ENCODE data around the gene LMO1.

LMO1 gene

DNA sequence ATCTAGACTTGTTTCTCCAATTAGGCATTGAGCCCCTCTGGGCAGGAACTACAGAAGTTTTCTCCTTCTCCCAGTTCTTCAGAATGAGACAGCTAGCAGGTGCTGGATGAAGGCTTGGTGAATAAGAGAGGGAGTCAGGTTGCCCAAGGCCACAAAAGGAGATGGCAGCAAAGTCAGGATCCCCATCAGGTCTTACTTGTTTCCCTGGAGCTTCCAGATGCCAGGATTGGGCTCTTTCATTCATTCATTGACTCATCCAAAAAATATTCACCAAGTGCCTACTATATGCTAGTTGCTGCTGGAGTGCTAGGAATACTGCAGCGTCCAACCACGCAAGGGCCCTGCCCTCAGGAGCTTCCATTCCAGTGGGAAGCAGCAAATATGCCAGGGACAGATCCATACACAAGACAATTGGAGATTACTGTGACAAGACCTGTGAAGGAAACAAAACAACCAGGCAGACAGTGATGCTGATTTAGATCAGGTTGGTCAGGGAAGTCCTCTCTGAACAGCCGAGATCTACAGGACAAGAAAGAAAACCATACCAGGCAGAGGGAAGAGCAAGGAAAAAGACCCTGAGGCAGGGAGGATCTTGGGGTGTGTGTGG, 24.6 kb upstream of the LMO1 start:
- no peak for DNase-seq

DNA sequence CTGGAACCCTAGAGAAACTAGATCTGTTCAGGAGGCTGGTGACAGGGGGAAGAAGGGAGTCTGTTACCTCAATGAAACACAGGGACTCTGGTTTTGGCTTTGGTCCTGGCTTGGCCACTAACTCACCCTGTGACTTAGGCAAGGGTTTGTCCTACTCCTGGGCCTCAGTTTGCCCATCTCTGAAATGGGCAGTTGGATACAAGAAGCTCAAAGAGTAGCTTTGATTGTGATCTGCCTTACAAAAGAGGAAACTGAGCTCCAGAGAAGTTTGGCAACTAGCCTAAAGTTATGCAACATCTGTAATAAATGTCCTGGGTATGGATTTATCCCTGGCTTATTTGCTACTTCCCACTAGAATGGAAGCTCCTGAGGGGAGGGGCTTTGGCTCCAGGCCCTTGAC, 24.0 kb upstream of the LMO1 start:
- no peak for DNase-seq

DNA sequence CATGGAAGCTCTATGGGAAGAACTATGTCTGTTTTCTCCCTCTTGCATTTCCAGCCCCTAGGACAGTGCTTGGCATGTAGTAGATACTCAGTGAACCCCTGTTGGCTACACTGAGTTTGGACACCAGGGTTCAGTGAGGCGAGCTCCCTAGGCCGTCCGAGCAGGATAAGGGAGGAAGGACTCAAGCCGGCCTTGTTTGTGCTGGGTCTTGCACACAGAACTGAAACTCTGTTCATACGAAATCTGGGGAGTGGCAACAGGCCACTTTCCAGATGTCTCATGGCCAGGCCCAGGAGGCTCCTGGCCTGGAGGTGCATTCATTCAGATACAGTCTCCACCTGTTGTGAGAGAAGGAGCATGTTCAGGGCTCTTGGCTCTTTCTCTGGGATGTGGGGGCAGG, 23.6 kb upstream of the LMO1 start:
- DNase-seq: no peak

DNA sequence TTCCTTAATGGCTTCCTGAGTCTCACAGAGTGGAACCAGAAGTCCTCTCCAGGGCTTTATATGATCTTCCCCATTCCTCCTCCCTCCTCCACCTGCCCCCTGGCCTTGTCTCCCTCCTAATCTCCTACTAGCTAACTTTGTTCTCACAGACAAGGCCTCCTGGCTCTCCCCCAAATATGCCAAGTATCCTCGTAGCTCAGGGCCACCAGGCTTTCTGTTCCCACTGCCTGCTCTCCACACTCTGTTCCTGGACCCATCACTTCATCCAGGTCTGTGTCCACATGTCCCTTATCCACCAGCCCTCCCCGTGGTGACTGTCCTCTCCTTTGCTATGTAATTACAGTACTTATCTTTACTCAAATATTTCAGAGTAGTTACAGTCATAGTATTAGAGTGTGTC, 23.2 kb upstream of the LMO1 start:
- DNase-seq: no peak

DNA sequence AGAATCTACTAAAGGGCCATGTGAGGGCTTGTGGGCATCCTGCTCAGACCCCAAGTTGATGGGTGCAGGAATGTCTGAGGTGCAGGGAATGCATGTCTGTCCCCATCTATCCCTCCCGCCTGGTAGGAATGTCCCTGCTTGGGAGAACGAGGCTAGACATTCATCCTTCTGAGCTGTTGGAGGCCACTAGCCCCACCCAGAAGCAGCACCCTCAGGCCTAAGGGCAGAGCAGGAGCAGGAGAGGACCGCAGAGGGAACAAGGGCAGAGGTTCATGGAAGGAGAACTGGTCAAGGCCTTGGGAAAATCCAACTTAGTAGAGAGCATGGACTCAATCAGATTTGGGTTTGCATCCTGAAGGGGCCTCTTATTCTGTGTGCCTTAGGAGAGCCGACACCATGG, 22.1 kb upstream of the LMO1 start:
- no peak for DNase-seq

DNA sequence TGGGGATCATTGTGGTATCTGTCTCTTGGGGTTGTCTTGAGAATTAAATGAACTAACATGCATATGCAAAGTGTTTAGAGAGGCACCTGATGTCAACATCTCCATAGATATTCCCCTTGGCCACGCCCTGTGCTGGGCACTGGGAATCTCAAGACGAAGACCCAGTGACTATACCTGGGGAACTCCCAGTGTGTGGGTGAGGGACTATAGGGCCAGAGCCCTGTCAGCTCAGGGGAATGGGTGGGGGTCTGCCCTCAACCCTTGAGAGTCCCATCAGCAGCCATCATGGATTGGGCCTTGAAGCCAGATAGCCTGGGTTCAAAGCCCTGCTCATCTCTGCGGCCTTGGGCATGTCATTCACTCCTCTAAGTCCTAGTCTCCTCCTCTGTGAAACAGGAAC, 21.6 kb upstream of the LMO1 start:
- no peak for DNase-seq

DNA sequence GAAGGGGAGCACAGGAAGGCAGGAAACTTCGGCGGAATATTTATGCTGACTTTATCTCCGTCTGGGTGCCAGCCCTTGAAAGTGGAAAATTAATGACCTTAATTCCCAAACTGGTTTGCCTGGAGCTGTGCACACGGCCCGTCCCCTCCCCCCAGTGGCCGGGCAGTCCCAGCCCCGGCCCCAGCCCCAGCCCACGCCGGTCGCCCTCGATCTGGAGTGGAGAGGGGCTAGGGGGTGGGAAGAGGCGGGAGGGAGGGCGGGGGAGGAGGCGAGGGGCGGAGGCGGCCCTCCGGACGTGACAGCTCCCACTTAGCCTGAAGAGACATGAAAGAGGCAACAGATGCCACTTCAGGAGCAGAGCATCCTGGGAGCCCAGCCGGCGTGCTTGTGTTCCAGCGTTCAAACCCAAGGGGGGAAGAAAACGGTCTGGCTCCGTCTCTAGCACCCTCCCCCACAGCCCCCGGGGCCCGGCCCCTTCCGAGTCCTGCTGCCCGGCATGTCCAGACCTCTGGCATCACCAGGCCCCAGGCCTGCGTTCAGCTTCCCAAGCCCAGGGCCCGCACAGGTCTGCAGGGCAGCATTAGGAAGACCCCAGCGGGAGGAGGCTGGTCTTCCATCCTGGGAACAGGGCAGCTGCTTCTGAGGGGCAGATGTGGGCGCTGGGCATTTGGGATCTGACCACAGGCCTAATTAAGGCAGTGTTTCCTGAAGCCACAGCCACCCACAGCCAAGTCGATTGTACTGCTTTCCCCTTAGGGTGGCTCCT, 20.0 kb upstream of the LMO1 start:
- DNase-seq: no peak

DNA sequence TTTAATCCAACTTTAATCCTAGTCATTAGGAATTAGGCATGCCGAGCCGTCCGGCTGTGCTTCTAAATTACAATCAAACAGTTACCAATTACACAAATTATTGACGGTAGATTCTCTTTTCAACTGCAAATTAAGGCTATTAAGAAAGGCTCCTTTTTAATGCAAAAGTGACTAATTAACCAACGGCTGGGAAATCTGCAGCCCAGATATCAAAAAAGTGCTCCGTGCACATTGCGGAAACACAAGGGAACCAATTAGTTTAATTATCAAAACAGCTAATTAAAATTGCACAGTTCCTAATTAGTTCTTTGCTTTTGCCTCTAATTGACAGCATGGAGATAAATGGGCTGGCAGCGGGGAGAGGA, 19.4 kb upstream of the LMO1 start:
- no peak for DNase-seq

DNA sequence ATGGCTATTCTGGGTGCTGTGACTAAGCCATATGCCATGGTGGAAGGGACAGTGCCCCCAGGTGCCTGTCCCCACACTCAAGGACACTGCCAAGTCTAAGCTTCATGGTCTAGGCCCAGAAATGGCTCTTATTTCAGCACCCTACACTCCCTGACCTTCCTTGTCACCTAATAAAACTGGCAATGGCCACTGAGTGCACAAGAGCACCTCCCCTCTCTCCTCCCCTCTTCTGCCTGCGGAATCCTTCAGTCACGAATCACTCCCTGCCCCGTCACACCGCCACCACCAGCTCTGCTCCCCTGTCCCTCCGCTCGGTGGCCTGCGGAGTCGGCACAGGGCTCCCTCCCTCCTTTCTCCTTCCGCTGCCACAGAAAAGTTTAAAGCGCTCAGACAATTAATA, 19.0 kb upstream of the LMO1 start:
- no peak for DNase-seq

DNA sequence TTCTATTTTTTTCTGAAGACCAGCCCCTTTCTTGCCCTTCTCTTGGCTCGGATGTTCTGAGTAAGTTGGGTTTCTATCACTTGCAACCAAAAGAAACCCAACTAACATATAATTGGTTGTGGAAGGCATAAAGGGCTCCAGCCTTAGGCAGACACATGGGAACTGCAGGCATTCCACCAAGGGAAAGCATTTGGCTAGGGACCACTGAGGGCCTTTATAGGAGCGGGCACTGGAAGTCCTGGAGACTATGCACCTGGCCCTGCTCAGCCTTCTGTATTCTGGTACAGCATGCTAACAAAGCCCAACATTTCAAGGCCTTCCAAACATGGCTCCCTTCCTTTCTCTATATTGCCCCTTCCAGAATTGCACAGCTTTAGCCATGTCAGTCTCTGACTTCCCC, 17.6 kb upstream of the LMO1 start:
- DNase-seq: no peak

DNA sequence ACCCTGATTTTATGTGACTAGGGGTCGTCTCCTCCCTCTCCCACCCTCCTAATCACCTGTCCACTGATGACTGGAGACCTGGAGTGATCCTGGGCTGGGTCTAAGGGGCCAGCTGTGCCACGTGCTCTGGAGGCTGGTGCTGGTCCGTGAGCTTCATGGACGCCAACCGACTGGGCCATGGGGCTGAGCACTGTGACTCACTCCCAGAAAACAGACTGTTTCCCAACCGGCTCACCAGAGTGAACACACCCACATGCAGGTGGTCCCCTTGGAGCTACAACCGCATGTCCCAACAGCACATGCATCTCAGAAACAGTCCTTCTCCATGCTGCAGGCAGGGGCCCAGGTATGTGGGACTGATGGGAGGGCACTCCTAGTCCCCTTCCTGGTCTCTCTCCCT, 14.0 kb upstream of the LMO1 start:
- no peak for DNase-seq

DNA sequence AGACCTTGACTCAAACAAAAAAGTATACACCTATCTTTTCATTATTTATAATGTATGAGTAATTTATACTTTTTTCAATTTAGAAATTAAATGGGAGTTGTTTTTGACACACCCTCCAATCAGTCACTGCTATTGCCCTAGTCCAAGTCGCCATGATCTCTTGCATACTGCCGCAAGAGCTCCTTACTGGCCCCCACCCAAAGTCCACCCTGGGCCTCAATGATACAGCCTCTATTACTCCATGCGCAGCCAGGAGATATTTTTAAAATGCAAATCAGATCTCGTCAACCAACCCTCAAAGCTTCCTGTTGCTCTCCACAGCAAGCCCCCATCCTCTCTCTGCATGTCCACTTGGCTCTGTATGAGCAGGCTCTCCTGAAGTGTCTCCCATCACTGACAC, 12.8 kb upstream of the LMO1 start:
- DNase-seq: no peak

DNA sequence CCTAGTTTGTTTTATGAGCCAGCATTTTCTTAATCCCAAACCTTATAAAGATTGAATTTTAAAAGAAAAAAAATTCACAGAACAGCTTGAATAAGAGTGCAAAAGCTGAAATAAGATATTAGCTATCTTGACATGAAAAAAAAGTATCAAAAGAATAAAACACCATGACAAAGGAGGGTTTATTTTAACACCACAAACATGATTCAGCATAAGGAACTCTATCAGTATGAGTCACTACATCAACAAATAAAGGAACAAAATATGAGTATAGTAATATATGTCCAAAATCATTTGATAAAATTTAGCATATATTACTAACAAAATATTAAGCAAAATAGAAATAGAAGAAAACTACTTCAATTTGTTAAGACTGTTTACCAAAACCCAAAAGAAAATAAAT, 9.6 kb upstream of the LMO1 start:
- DNase-seq: no peak

DNA sequence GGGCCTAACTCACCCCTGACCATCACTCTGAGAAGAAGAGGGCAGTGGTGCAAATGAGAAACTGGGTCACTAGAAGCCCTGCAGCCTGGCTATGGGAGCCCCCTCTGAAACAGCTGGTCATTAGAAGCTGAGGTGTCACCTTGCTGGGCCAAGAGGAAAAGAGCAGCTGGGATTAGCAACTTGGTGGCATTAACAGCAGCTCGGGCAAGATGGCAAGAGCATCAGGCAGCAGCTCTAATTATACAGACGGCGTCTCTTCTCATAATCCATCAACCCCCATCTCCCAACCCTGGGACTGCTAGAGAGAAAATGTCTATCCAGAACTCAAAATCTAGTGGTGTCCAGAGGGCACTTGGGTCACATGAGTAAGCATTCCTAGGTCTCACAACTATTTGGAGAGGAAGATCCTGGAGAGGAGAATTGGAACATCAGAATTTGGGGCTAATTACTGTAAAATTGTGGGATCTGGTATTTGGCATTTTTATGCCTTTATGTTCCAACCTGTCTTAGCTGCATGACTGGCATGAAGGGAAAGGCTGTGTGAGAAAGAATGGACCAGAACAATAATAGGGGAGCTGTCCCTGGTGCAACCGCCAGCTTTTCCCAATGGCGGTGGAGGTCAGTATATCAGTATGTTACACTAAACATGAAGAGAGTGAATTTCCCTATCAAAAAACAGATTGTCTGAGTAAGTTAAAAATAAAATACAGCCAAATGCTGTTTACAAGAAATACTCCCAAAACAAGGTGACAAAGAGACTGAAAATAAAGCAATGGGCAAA, 7.6 kb upstream of the LMO1 start:
- no peak for DNase-seq

DNA sequence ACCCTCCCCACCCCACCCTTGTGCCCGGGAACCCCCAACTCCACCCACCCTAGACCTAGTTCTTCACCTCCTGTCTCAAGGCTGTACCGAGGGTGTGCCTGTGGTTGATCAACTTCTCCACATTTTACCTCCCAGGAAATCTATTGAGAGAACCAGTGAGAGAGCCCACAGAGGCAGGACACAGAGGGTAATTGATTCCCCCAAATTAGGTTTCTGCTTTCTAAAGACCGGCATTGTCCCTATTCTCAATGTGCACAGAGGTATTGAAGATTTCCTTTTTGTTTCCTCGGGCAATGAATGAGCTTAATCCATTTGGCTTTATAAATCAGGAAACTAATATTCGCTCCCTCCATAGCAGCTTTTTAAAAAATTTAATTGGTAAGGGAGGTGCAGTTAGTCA, 6.0 kb upstream of the LMO1 start:
- no peak for DNase-seq

DNA sequence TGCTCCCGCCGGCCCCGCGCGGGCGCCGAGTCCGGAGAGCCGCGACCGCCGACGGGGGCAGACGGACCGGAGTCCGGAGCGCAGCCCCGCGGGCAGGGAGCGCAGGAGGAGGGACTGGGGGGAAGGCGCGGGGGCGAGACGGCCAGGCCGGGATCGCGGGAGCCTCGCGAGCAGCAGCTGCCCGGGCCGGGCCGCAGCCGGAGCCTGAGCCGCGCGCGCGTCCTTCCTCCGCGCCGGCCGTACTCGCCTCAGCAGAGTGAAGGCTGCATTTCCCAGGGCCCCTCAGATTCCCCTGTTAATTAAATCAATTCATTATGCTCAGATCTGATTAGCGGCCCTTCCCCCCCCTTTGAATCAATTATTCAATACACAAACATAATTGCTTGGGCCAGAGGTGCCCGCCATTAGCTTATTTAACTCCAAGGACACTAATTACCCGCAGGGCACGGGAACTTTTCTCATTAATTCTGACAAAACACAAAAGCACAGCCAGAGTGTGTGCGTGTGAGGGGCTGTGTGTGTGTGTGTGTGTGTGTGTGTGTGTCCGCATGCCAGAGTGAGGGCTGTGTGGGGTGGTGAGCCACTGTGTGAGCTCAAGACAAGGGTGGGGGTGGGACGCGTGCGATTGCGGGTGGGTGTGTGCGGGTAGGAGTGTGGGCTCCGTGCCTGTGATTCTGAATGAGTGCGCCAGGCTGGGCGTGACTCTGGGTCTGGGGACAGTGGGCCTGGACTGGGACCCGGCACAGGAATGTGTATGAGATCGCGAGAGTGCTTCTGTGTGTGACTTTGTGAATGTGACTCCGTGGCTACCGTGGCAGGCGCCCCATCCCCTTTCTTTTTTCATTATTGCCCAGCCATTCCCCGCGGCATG, 5.1 kb upstream of the LMO1 start:
- no peak for DNase-seq

DNA sequence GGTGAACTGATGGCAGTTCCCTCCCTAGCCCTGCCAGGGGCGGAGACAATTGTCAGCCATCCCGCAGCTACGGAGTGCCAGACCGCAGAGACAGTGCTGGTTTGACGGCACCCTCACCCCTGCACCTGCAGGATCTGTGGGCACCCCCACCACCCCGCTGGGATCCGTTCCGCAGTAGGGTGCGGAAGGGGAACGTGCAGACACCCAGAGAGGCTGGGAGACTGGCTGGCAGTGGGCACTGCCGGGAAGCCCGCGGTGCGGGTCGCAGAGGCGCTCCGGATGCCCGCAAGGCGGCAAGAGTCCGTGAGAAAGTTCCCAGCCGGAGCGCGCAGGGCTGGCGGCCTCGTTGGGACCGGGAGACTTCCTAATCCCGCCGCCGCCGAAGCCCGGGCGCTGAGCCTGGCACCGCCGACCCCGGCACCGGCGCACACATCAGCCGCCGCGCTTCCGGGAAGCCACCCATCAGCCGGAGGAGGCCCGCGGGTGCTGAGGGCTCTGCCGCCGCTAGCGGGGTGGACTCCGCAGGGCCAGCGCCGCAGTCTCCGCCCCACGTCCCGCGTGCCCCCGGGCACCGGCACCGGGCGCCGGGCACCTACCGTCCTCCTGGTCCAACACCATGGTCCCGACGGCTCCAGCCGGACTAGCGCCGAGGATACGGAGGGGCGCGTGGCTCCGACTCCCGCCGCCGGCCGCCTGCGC, 4.3 kb upstream of the LMO1 start:
- peak; percentile 45 for DNase-seq

DNA sequence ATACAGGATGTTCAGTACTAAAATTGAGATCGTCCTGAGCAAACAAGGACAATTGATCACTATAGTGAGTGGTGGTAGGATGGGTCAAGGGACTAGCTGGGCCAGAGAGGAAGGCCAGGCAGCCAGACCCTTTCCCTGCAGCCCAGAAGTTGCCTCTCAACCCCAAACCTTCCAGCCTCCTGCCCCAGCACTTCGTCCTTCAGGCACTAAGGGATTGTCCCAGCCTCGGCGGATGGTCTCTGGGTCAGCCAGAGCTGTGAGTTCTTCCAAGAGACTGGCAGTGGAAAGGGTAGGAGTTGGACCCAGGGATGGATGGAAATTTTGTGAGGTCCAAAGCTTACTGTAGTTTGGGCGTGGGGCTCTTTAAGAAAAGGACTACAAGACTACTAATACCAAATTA, 3.6 kb upstream of the LMO1 start:
- DNase-seq: no peak

DNA sequence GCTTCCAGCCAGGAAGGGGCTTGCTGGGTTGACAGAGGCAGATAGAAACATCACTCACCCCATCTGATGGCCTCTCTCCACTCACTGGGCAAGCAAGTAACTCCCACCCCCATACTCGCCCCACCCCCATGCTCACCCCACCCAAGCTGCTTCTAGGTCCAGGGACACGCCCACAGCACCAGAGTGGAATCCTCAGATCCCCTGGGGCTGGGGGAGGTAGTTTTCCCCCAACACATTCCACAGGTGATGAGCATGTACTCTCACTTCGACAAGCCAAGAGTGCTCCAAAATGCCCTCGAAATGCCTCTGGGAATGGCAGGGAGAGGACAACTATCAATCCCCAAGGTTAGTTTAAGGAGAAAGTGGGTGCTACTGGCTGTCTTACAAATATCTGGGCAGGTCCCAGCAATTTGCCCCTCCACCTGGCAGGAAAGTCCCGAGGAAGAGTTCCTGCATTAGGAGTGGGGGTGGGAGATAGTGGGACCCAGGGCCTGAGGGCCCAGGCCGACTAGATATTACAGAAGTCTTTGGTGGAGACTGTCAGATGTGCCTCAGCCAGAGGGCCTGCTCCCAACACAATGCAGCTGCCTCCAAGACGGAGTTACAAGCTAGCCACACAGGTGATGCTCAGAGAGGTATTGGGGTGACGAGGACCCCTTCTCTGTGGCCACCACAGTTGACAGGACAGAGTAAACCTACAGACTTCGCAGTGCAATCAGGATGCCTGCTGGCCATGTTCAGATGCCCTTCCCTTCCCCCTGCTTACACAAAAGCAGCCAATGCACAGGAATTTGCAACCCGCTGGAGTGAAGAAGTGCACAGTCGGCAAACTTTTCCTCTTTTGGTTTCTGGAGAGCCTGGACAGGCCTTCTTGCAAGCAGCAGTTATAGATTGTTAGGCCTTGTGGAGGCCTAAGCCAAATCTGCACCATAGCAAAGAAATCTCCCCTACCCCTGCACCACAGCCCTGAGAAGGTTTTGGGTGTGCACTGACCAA, 2.9 kb upstream of the LMO1 start:
- DNase-seq: no peak

DNA sequence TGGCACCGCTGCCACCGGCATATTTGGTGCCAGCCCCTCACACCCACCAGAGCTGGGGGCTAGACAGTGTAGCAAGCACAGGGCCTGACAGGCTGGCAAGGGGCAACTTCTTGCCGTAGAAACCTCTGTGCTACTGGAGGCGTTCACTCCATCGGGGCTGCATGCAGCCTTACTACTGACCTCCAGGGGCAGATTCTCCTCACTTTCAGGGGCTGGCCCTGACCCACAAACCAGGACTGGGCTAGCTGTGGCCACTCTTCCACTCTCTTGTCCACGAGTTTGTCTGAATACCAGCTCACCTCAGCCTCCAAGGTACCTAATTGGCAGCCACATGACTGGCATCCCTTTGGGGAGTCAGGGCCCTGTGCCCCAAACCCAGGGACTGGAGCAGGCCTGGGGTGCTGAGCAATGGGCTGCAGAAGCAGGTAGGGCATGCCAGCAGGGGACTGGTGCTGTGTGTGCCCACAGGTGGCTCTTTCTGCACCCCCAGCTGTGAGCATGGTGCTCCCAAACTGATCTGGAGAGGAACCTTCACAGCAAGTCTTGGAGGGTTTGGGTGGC, 2.1 kb upstream of the LMO1 start:
- DNase-seq: no peak

Data from stimulated activated CD4-positive, alpha-beta T cell treated with anti-CD3 and anti-CD28 coated beads, Interleukin-15, amount 100 ng/mL, for 24 hours (primary cell).